AG04449 (cell line): ENCODE measurements around the gene SUPT3H.

ENCODE experiments used
- CTCF ChIA-PET: fragments of 350-600 bp; formaldehyde crosslinking; extraction: SDS; loops from one replicate; lab custom pipeline; 2021; ENCODE audit warnings: antibody characterized with exemption; lab: Yijun Ruan, JAX
- POLR2A ChIA-PET: fragments of 400-600, 350-600 bp; formaldehyde crosslinking; extraction: SDS; loops from one replicate; lab custom pipeline; 2020; ENCODE audit warnings: antibody characterized with exemption, inconsistent platforms; lab: Yijun Ruan, JAX
- DNase-seq: peaks from one replicate; pipeline ENCODE4 v3.0.0-alpha.2; 2010; ENCODE audit warnings: low read depth, low spot score
- H3K4me3 ChIP-seq: 2 replicates; pipeline ENCODE4 v1.5.1; 2011; ENCODE audit warnings: low read depth, mild to moderate bottlenecking, control low read depth, low read length
- CTCF ChIP-seq: IDR thresholded peaks from one replicate; pipeline ENCODE4 v1.5.1; 2011; ENCODE audit warnings: mild to moderate bottlenecking, moderate library complexity, low read length, control low read depth, inconsistent platforms; ENCODE audit not compliant: insufficient read depth; ENCODE audit errors: missing control alignments

SUPT3H gene

DNA sequence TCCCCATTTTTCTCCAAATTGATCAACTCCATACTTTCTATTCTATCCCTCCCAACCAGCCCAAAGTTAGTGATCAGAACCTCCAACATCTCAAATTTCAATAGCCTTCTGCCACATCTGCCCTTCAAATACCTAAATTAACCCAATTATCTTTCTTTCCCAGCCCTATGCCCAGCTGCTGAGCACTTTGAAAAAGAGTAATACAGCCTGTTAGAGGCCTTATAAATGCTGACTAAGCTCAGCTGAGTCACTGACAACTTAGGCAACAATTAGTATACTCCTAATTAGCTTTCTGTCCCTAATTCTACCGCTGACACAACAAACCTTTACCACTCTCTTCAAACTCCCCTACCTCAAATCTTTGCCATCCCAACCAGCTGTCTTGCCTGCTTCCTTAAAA is 26.1 kb downstream of the SUPT3H start:
- CTCF ChIA-PET: no interaction called here
- DNase-seq: no peak
- H3K4me3 ChIP-seq: no peak overlapping the region
- POLR2A ChIA-PET: no interaction called here
- no peak for TF ChIP-seq CTCF

DNA sequence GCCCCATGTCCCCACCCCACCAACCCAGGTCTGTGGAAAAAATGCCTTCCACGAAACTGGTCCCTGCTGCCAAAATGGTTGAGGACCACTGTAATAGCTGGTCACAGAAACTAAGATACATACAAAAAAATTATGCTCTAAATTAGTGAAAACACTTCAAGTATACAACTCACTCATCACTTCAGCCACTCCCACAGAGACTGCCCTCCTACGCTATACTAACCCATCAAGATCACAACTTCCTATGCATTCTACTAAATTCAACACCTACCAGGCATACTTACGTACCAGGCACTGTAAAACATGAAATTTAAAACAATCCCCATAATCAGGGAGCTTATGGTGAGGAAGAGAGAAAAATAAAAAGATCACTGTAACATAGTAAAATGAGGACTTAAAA is 26.7 kb downstream of the SUPT3H start:
- no peak overlapping the region for H3K4me3 ChIP-seq

GRCh38 chr6:45350186-45350710 is 27.5 kb downstream of the SUPT3H start:
- TF ChIP-seq CTCF: no peak
- H3K4me3 ChIP-seq: no peak overlapping the region
- DNase-seq: no peak
- ChIA-PET POLR2A (no interaction called here), CTCF (interaction anchor here (1.2 to 1.4 kb wide), 2 partner anchors 10 to 13 kb away, joined by 4 read pairs; no protein-coding TSS in a partner anchor)

More for the DNA sequence above, 26.7 kb downstream of the SUPT3H start:
- DNase-seq: no peak
- POLR2A ChIA-PET: no interaction called here
- CTCF ChIA-PET: interaction anchor here (1.2 to 1.4 kb wide), 2 partner anchors 9 to 14 kb away, joined by 4 read pairs; no protein-coding TSS in a partner anchor
- no peak for TF ChIP-seq CTCF

- no peak for DNase-seq
- ChIA-PET POLR2A (no interaction called here), CTCF (interaction anchor here (1.5 kb wide), 1 partner anchor 16 kb away, joined by 3 read pairs; no protein-coding TSS in a partner anchor)
- no peak for TF ChIP-seq CTCF
- H3K4me3 ChIP-seq: no peak overlapping the region
Observed at GRCh38 chr6:45344900-45345299, 32.8 kb downstream of the SUPT3H start.

- H3K4me3 ChIP-seq: peak overlapping the region; percentile 23
- ChIA-PET CTCF (interaction anchor here (1.0 to 1.3 kb wide), 4 partner anchors 17 to 673 kb away, joined by 3 to 4 read pairs (median 4); no protein-coding TSS in a partner anchor), POLR2A (interaction anchor here (0.7 kb wide), 1 partner anchor 48 kb away, joined by 3 read pairs; no protein-coding TSS in a partner anchor)
- TF ChIP-seq CTCF: no peak
- DNase-seq: no peak
Observed at GRCh38 chr6:45328523-45328922, 49.2 kb downstream of the SUPT3H start.

DNA sequence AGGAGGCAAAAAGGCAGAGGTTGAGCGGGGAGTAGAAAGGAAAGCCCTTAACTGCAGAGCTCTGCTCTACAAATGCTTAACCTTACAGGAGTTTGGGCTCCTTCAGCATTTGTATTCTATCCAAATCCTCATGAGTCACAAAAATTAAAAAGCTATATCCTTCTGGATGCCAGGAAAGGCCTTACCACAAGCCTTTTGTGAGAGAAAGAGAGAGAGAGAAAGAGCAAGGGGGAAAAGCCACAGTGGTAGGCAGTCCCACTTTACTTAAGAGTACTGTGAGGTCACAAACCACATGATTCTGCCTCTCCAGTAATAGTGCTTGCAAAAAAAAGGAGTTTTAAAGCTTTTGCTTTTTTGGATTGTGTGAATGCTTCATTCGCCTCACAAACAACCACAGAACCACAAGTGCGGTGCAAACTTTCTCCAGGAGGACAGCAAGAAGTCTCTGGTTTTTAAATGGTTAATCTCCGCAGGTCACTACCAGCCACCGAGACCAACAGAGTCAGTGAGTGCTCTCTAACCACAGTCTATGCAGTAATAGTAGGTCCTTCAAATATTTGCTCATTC is 49.7 kb downstream of the SUPT3H start, which contains the start of gene RUNX2:
RUNX2 (plus strand) TSS at position 375 of the 567 bp plus-strand sequence. CDS start 397 bp downstream, outside the sequence.
- ChIA-PET POLR2A (interaction anchor here (0.7 kb wide), 1 partner anchor 49 kb away, joined by 3 read pairs; no protein-coding TSS in a partner anchor), CTCF (interaction anchor here (1.0 to 1.3 kb wide), 2 partner anchors 387 to 673 kb away, joined by 4 read pairs; no protein-coding TSS in a partner anchor)
- no peak for TF ChIP-seq CTCF
- peak; percentile 71 for DNase-seq
- peak within 1 kb of the TSS; percentile 23 for H3K4me3 ChIP-seq
